ENCODE data around the gene GGT5.

GRCh38 chr22:24289114-24289513, 44.2 kb upstream of the GGT5 start:
- no peak for TF ChIP-seq REST (IDR thresholded peaks at IDR 0.05; ENCODE audit: low read depth)
- no peak for TF ChIP-seq ZBTB7A (IDR thresholded peaks at IDR 0.05; ENCODE audit: low read depth)
- no peak for TF ChIP-seq YY1 (IDR thresholded peaks at IDR 0.05; ENCODE audit: low read depth)
- TF ChIP-seq NFIC (IDR thresholded peaks at IDR 0.05): peak; percentile 36

Data from Ishikawa (cell line).